Adipocyte (in vitro differentiated cells): Measurements from ENCODE around the gene LEUTX.

Source experiments
- DNase-seq: peaks from one replicate; pipeline ENCODE4 v3.0.0-alpha.2; 2015; ENCODE audit warnings: low read depth
- H3K27me3 ChIP-seq: replicated peaks from 2 replicates; pipeline ENCODE4 v1.7.0; 2013; ENCODE audit warnings: mild to moderate bottlenecking, low read length, moderate library complexity; ENCODE audit not compliant: control insufficient read depth, insufficient read depth
- H3K36me3 ChIP-seq: 2 replicates; pipeline ENCODE4 v1.7.0; 2013; ENCODE audit warnings: low read length, mild to moderate bottlenecking, moderate library complexity; ENCODE audit not compliant: control insufficient read depth, insufficient read depth, severe bottlenecking
- H3K4me1 ChIP-seq: 2 replicates; pipeline ENCODE4 v1.7.0; 2013; ENCODE audit warnings: mild to moderate bottlenecking, low read length, moderate library complexity; ENCODE audit not compliant: control insufficient read depth, insufficient read depth
- H3K4me3 ChIP-seq: 2 replicates; pipeline ENCODE4 v1.7.0; 2013; ENCODE audit warnings: mild to moderate bottlenecking, low read length, moderate library complexity
- H3K9ac ChIP-seq: 2 replicates; pipeline ENCODE4 v1.7.0; 2013; ENCODE audit warnings: mild to moderate bottlenecking, low read length, moderate library complexity
- H3K9me3 ChIP-seq: 2 replicates; pipeline ENCODE4 v1.7.0; 2013; ENCODE audit warnings: mild to moderate bottlenecking, low read length, moderate library complexity; ENCODE audit not compliant: control insufficient read depth

LEUTX gene

GRCh38 chr19:39832341-39833083 is 53.9 kb downstream of the LEUTX start:
- peak overlapping the region; percentile 90 for H3K9ac ChIP-seq
- H3K4me1 ChIP-seq: peaks cover 17% of the 10 kb centered on the region
- H3K27me3 ChIP-seq: no peaks in the 10 kb centered on the region
- H3K36me3 ChIP-seq: peaks cover 64% of the 10 kb centered on the region
- DNase-seq: peak; percentile 9
- peak overlapping the region; percentile 93 for H3K4me3 ChIP-seq
- no peaks in the 10 kb centered on the region for H3K9me3 ChIP-seq

DNA sequence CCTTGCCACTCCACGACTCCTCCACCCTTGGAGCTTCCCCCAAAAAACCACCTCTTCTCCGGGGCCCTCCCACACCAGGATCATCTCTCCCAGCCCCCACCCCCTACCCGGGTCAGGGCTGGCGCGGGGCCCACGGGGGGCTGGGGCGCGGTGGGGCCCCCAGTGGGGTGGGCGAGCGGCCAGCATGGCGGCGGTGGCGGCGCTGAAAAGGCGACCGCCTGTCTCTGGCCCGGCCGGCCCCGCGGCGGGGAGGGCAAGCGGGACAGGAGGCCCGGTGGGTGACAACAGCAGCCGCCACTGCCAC is 54.5 kb downstream of the LEUTX start:
- Histone ChIP-seq H3K36me3 (peaks cover 67% of the 10 kb centered on the region), H3K9me3 (no peaks in the 10 kb centered on the region), H3K9ac (peak overlapping the region; percentile 90), H3K4me3 (peak overlapping the region; percentile 93), H3K4me1 (peaks cover 17% of the 10 kb centered on the region), H3K27me3 (no peaks in the 10 kb centered on the region)
- DNase-seq: no peak

DNA sequence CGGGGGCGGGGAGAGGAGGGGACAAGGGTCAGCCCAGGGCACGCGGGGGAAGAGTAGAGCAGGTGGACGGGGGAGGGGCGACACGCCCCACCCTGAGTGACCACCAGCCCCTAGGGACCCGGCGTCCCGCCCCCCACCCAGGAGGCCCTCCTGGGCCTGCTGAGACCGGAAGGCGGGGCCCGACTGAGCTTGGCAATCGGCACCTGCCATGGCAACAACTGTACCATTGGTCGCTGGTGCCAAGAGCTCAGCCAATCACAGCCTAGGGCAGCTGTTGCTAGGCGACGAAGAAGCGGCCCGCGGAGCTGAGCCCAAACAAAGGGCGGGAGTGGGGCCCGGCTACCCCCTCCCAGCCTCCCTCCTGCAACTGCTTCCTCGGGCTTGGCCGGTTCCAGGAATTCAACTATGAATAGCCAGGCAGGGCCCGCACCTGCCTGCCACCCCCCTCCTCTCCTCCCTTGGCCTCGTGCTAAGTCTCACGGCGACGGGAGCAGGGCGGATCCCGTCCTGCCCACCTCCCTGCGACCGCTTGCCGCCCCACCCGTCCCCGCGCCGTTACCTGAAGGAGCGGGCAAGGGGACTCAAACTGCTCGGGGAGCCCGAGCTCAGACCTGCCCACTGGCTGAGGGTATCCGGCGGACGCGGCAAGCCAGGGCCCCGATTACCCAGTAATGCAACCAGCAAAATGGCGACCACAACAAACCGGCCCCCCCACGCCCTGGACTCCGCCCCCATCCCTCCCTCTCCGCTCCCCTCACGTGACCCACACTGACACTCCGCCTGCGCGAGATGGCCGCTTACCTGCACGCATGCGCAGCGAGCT is 55.0 kb downstream of the LEUTX start, which contains the start of gene DYRK1B:
DYRK1B (minus strand) TSS at position 699 of the 823 bp plus-strand sequence. CDS start 2,295 bp downstream, outside the sequence.
- peaks cover 66% of the 10 kb centered on the region for H3K36me3 ChIP-seq
- peaks cover 17% of the 10 kb centered on the region for H3K4me1 ChIP-seq
- peak within 1 kb of the TSS; percentile 90 for H3K9ac ChIP-seq
- DNase-seq: peak; percentile 99
- peak within 1 kb of the TSS; percentile 93 for H3K4me3 ChIP-seq
- H3K9me3 ChIP-seq: no peaks in the 10 kb centered on the region
- H3K27me3 ChIP-seq: no peaks in the 10 kb centered on the region

DNA sequence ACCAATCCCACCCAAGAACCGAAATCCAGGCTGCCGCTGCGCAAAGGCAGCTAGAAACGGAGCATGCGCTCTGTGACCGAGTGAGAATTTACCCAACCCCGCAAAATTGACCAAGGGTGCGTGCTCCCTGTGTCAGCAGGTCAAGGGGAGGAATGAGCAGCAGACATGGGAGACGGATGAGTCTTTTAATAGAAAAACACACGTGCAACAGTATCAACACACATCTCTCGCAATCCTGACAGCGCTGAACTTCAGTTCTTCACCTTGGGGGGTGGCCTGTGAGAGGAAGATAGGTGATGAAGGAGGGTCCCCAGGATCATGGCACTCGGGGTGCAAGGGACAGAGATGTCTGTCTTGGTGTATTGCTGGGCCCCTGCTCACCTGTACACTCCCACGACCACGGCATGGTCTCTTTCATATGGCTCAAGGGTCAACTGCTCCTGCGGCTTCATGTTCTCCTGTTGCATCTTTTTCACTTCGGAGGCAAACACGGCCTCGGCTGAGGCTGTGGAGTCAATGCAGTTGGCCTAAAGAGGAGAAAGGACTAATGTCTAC is 55.7 kb downstream of the LEUTX start:
- Histone ChIP-seq H3K4me3 (peak overlapping the region; percentile 93), H3K36me3 (peaks cover 67% of the 10 kb centered on the region)
- no peak for DNase-seq

More for the DNA sequence above, 55.7 kb downstream of the LEUTX start:
- Histone ChIP-seq H3K27me3 (no peaks in the 10 kb centered on the region), H3K9me3 (no peaks in the 10 kb centered on the region), H3K4me1 (peaks cover 17% of the 10 kb centered on the region), H3K9ac (peak overlapping the region; percentile 90)
